Panc1 (cell line): ENCODE data around the gene ADAMTSL3.

Experiments used
- POLR2AphosphoS5 ChIP-seq: IDR thresholded peaks from 2 replicates; pipeline ENCODE4 v1.6.1; 2012; ENCODE audit warnings: mild to moderate bottlenecking, low read depth, low read length, moderate library complexity
- SIN3A ChIP-seq: IDR thresholded peaks from 2 replicates; pipeline ENCODE4 v1.6.1; 2012; ENCODE audit warnings: low read depth, mild to moderate bottlenecking, low read length, moderate library complexity, borderline replicate concordance; ENCODE audit not compliant: insufficient read depth
- TCF7L2 ChIP-seq: IDR thresholded peaks from 2 replicates; pipeline ENCODE4 v1.6.1; 2011; ENCODE audit warnings: mild to moderate bottlenecking, low read depth, low read length, inconsistent platforms
- TF ChIP-seq, protein P1 (sequence below): fragments of 450-650 bp; IDR thresholded peaks from 2 replicates; pipeline ENCODE4 v1.5.1; 2017; ENCODE audit warnings: mild to moderate bottlenecking
- TF ChIP-seq, protein P2 (sequence below), 2 experiments: IDR thresholded peaks; 2 replicates each; pipeline ENCODE4 v1.6.1; 2011 to 2012; ENCODE audit warnings: low read depth in 2 of 2, control low read depth in 1 of 2, low read length in 1 of 2, mild to moderate bottlenecking in 1 of 2, moderate library complexity in 1 of 2; ENCODE audit not compliant: insufficient read depth in 1 of 2

DNA sequence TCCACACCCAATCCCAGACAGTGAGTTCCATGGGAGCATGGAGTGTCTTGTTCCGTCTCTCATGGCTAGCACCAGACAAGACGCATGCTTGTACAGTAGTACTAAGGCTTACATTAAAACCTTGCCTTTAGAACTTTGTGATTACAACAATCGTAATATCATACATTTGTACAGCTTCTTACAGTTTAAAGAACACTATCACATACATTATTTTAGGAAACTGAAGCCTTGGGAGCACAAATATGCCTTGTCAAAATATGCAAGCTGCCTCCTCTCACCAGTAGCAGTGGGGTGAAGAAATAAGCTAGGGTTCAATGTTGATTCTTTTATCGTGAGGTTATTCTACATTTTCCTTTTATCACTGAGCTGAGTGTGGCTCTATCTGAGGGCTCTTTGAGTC, 36.8 kb downstream of the ADAMTSL3 start:
- TF ChIP-seq, protein P1, sequence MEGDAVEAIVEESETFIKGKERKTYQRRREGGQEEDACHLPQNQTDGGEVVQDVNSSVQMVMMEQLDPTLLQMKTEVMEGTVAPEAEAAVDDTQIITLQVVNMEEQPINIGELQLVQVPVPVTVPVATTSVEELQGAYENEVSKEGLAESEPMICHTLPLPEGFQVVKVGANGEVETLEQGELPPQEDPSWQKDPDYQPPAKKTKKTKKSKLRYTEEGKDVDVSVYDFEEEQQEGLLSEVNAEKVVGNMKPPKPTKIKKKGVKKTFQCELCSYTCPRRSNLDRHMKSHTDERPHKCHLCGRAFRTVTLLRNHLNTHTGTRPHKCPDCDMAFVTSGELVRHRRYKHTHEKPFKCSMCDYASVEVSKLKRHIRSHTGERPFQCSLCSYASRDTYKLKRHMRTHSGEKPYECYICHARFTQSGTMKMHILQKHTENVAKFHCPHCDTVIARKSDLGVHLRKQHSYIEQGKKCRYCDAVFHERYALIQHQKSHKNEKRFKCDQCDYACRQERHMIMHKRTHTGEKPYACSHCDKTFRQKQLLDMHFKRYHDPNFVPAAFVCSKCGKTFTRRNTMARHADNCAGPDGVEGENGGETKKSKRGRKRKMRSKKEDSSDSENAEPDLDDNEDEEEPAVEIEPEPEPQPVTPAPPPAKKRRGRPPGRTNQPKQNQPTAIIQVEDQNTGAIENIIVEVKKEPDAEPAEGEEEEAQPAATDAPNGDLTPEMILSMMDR, result no peak
- TF ChIP-seq, protein P2, sequence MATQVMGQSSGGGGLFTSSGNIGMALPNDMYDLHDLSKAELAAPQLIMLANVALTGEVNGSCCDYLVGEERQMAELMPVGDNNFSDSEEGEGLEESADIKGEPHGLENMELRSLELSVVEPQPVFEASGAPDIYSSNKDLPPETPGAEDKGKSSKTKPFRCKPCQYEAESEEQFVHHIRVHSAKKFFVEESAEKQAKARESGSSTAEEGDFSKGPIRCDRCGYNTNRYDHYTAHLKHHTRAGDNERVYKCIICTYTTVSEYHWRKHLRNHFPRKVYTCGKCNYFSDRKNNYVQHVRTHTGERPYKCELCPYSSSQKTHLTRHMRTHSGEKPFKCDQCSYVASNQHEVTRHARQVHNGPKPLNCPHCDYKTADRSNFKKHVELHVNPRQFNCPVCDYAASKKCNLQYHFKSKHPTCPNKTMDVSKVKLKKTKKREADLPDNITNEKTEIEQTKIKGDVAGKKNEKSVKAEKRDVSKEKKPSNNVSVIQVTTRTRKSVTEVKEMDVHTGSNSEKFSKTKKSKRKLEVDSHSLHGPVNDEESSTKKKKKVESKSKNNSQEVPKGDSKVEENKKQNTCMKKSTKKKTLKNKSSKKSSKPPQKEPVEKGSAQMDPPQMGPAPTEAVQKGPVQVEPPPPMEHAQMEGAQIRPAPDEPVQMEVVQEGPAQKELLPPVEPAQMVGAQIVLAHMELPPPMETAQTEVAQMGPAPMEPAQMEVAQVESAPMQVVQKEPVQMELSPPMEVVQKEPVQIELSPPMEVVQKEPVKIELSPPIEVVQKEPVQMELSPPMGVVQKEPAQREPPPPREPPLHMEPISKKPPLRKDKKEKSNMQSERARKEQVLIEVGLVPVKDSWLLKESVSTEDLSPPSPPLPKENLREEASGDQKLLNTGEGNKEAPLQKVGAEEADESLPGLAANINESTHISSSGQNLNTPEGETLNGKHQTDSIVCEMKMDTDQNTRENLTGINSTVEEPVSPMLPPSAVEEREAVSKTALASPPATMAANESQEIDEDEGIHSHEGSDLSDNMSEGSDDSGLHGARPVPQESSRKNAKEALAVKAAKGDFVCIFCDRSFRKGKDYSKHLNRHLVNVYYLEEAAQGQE (IDR thresholded peaks at IDR 0.05; ENCODE audit: insufficient read depth in 1 of 2, low read depth in 2 of 2, low read length in 1 of 2), result no peak
- no peak for TF ChIP-seq POLR2AphosphoS5
- no peak for TF ChIP-seq SIN3A
- no peak for TF ChIP-seq TCF7L2
